Small intestine (tissue), 7 donors: ENCODE measurements around the gene FRMD1. TPM values are rescaled to one million over a fixed set of nuclear protein-coding genes. Genes with fewer than 3 reads are reported as not detected.

Source experiments
- DNase-seq, 2 donors: peaks; one replicate each; pipeline versions ENCODE4 v3.0.0 to v3.0.0-alpha.2; 2013
- FAIRE-seq: peaks from 2 replicates; lab custom pipeline; 2012; peaks lifted over from hg19 to GRCh38; lab: Jason Lieb, UNC
- H3K27ac ChIP-seq, 3 donors: one replicate each; pipeline ENCODE4 v1.5.1; 2013; ENCODE audit warnings: low read length in 2 of 3, mild to moderate bottlenecking in 2 of 3, control low read depth in 1 of 3, inconsistent platforms in 1 of 3, low read depth in 1 of 3, moderate library complexity in 1 of 3
- H3K27me3 ChIP-seq, 3 donors: one replicate each; pipeline ENCODE4 v1.6.1; 2013; ENCODE audit warnings: low read length in 3 of 3, inconsistent platforms in 1 of 3; ENCODE audit not compliant: control insufficient read depth in 3 of 3, insufficient read depth in 3 of 3
- H3K36me3 ChIP-seq, 3 donors: one replicate each; pipeline ENCODE4 v1.6.1; 2013; ENCODE audit warnings: low read length in 3 of 3, inconsistent platforms in 1 of 3, low read depth in 1 of 3, mild to moderate bottlenecking in 1 of 3, moderate library complexity in 1 of 3; ENCODE audit not compliant: control insufficient read depth in 3 of 3, insufficient read depth in 2 of 3
- H3K4me1 ChIP-seq, 3 donors: one replicate each; pipeline ENCODE4 v1.6.1; 2013; ENCODE audit warnings: low read length in 2 of 3, inconsistent platforms in 1 of 3, low read depth in 1 of 3, mild to moderate bottlenecking in 1 of 3, moderate library complexity in 1 of 3; ENCODE audit not compliant: control insufficient read depth in 3 of 3, insufficient read depth in 2 of 3
- H3K4me3 ChIP-seq, 3 donors: one replicate each; pipeline ENCODE4 v1.5.1; 2013; ENCODE audit warnings: low read length in 3 of 3, control low read depth in 1 of 3, inconsistent platforms in 1 of 3, low read depth in 1 of 3, mild to moderate bottlenecking in 1 of 3, moderate library complexity in 1 of 3
- H3K9me3 ChIP-seq, 2 donors: one replicate each; pipeline ENCODE4 v1.6.1; 2013; ENCODE audit warnings: low read depth in 1 of 2, low read length in 1 of 2; ENCODE audit not compliant: control insufficient read depth in 2 of 2, insufficient read depth in 1 of 2
- WGBS, 3 donors: extraction: QIAGEN DNeasy Blood & Tissue Kit; methylation state at CpG; one replicate each; pipeline ENCODE4 v1.1.7; 2013; 5-methylcytosine and 5-hydroxymethylcytosine counted together
- polyA plus RNA-seq, 4 donors: library from polyadenylated mRNA; stranded (reverse) in 3 of 4; unstranded in 1 of 4; fragments of 200-250 nt in 3 of 4; fragments of 120-200 nt in 1 of 4; gene quantifications; one replicate each; pipeline versions ENCODE4 v1.2.1 to v1.2.3, GENCODE V29; 2013
- donor health status: healthy with polysubstance abuse.
- donor health status: control.
- donor health status: control.
- donor health status: Bipolar disorder and iron deficiency.
- donor health status: healthy.

The FRMD1 gene
- polyA plus RNA-seq, 4 donors: 0.15 to 11.5 (median 1.3) TPM

GRCh38 chr6:168015482-168016175 is 63.4 kb downstream of the FRMD1 start:
- Histone ChIP-seq H3K9me3 (peaks cover 0 to 26% of the 10 kb centered on the region in 2 donors), H3K27ac (no peak overlapping the region), H3K36me3 (no peaks in the 10 kb centered on the region), H3K4me3 (no peak overlapping the region), H3K27me3 (no peaks in the 10 kb centered on the region), H3K4me1 (peaks cover 0 to 3% (median 0%) of the 10 kb centered on the region in 3 donors)
- DNase-seq (no peak), FAIRE-seq (no peak)
- WGBS, 3 donors: 65 to 71% (median 69%) methylated on average over 14 of the region's 14 CpGs

- Histone ChIP-seq H3K9me3 (peaks cover 0 to 26% of the 10 kb centered on the region in 2 donors), H3K27me3 (no peaks in the 10 kb centered on the region), H3K4me1 (peaks cover 0 to 3% (median 0%) of the 10 kb centered on the region in 3 donors), H3K4me3 (no peak overlapping the region), H3K36me3 (no peaks in the 10 kb centered on the region), H3K27ac (no peak overlapping the region)
- no peak for DNase-seq
- FAIRE-seq: no peak
- 81 to 87% (median 85%) methylated on average over 4 of the region's 4 CpGs for WGBS, 3 donors
Measured at GRCh38 chr6:168015009-168015408, 64.0 kb downstream of the FRMD1 start.

GRCh38 chr6:168014428-168014827 is 64.6 kb downstream of the FRMD1 start:
- no peak for FAIRE-seq

GRCh38 chr6:168013250-168013915 is 65.6 kb downstream of the FRMD1 start:
- DNase-seq: no peak

More at GRCh38 chr6:168014428-168014827, 64.6 kb downstream of the FRMD1 start:
- DNase-seq: no peak
- H3K27me3 ChIP-seq: no peaks in the 10 kb centered on the region
- no peak overlapping the region for H3K27ac ChIP-seq
- no peak overlapping the region for H3K4me3 ChIP-seq
- peaks cover 0 to 3% (median 0%) of the 10 kb centered on the region in 3 donors for H3K4me1 ChIP-seq
- no peaks in the 10 kb centered on the region for H3K36me3 ChIP-seq
- 61 to 79% (median 77%) methylated on average over 6 of the region's 6 CpGs for WGBS, 3 donors
- peaks cover 0 to 23% of the 10 kb centered on the region in 2 donors for H3K9me3 ChIP-seq

GRCh38 chr6:168012431-168013249 is 66.4 kb downstream of the FRMD1 start:
- FAIRE-seq: no peak

More at GRCh38 chr6:168013250-168013915, 65.6 kb downstream of the FRMD1 start:
- H3K27ac ChIP-seq: no peak overlapping the region
- peaks cover 0 to 16% of the 10 kb centered on the region in 2 donors for H3K9me3 ChIP-seq
- no peaks in the 10 kb centered on the region for H3K27me3 ChIP-seq
- no peaks in the 10 kb centered on the region for H3K4me1 ChIP-seq
- no peak for FAIRE-seq
- H3K36me3 ChIP-seq: no peaks in the 10 kb centered on the region
- WGBS, 3 donors: 78 to 81% (median 79%) methylated on average over 7 of the region's 7 CpGs
- no peak overlapping the region for H3K4me3 ChIP-seq

GRCh38 chr6:168011291-168011690 is 67.7 kb downstream of the FRMD1 start:
- Histone ChIP-seq H3K9me3 (peaks cover 0 to 16% of the 10 kb centered on the region in 2 donors), H3K27me3 (no peaks in the 10 kb centered on the region), H3K27ac (no peak overlapping the region), H3K36me3 (no peaks in the 10 kb centered on the region), H3K4me1 (no peaks in the 10 kb centered on the region), H3K4me3 (no peak overlapping the region)
- 87 to 98% (median 93%) methylated on average over 1 of the region's 1 CpG for WGBS, 3 donors
- FAIRE-seq (no peak), DNase-seq (no peak)

More at GRCh38 chr6:168012431-168013249, 66.4 kb downstream of the FRMD1 start:
- H3K36me3 ChIP-seq: no peaks in the 10 kb centered on the region
- peaks cover 0 to 16% of the 10 kb centered on the region in 2 donors for H3K9me3 ChIP-seq
- 85 to 90% (median 87%) methylated on average over 13 of the region's 13 CpGs for WGBS, 3 donors
- H3K4me3 ChIP-seq: no peak overlapping the region
- no peaks in the 10 kb centered on the region for H3K4me1 ChIP-seq
- no peaks in the 10 kb centered on the region for H3K27me3 ChIP-seq
- no peak overlapping the region for H3K27ac ChIP-seq
- no peak for DNase-seq

- WGBS, 3 donors: 80 to 87% (median 86%) methylated on average over 3 of the region's 3 CpGs
- no peak overlapping the region for H3K4me3 ChIP-seq
- DNase-seq (no peak), FAIRE-seq (no peak)
- peaks cover 0 to 16% of the 10 kb centered on the region in 2 donors for H3K9me3 ChIP-seq
- no peaks in the 10 kb centered on the region for H3K4me1 ChIP-seq
- no peak overlapping the region for H3K27ac ChIP-seq
- no peaks in the 10 kb centered on the region for H3K36me3 ChIP-seq
- H3K27me3 ChIP-seq: no peaks in the 10 kb centered on the region
Measured at GRCh38 chr6:168009331-168009730, 69.7 kb downstream of the FRMD1 start.
